CD14-positive monocyte (primary cell): Measurements from ENCODE around the gene ADAM19. TPM values are rescaled to one million over a fixed set of nuclear protein-coding genes. Genes with fewer than 3 reads are reported as not detected.

Experiments
- DNase-seq, 3 donors: peaks; one replicate each; pipeline ENCODE4 v3.0.0-alpha.2; 2011 to 2022
- H2AFZ ChIP-seq: 2 replicates; pipeline ENCODE4 v1.6.0; 2012; ENCODE audit warnings: mild to moderate bottlenecking, low read depth, low read length, inconsistent platforms; ENCODE audit not compliant: insufficient read depth, poor library complexity, severe bottlenecking
- H3K27ac ChIP-seq, 2 donors: 1 replicate in 1 of 2; 2 replicates in 1 of 2; pipeline ENCODE4 v1.5.1; 2012 to 2013; ENCODE audit warnings: low read length in 2 of 2, control low read depth in 1 of 2, inconsistent platforms in 1 of 2, low read depth in 1 of 2, mild to moderate bottlenecking in 1 of 2
- H3K27me3 ChIP-seq, 2 donors: one replicate each; pipeline versions ENCODE4 v1.6.0 to v1.6.1; 2011 to 2013; ENCODE audit warnings: low read length in 2 of 2; ENCODE audit not compliant: control insufficient read depth in 2 of 2, insufficient read depth in 2 of 2
- H3K36me3 ChIP-seq, 2 donors: replicated peaks in 1 of 2; 1 replicate in 1 of 2; 2 replicates in 1 of 2; pipeline versions ENCODE4 v1.5.1 to v1.6.1; 2012 to 2013; ENCODE audit warnings: low read length in 2 of 2, control low read depth in 1 of 2, inconsistent platforms in 1 of 2, mild to moderate bottlenecking in 1 of 2; ENCODE audit not compliant: insufficient read depth in 2 of 2, control insufficient read depth in 1 of 2
- H3K4me1 ChIP-seq, 2 donors: 1 replicate in 1 of 2; 2 replicates in 1 of 2; pipeline versions ENCODE4 v1.5.1 to v1.6.1; 2012 to 2013; ENCODE audit warnings: low read length in 2 of 2, control low read depth in 1 of 2, inconsistent platforms in 1 of 2, mild to moderate bottlenecking in 1 of 2, moderate library complexity in 1 of 2; ENCODE audit not compliant: insufficient read depth in 2 of 2, control insufficient read depth in 1 of 2
- H3K4me2 ChIP-seq: replicated peaks from 2 replicates; pipeline ENCODE3; 2012; ENCODE audit warnings: low read length, moderate library complexity, mild to moderate bottlenecking; ENCODE audit not compliant: poor library complexity, severe bottlenecking; ENCODE audit errors: extremely low read depth
- H3K4me3 ChIP-seq, 3 experiments: fragments of 200-600 bp in 1 of 3; sonication (generic) in 1 of 3; replicated peaks in 1 of 3; 1 replicate in 2 of 3; 2 replicates in 1 of 3; pipeline ENCODE4 v1.5.1; 2011 to 2013; ENCODE audit warnings: low read length in 3 of 3, mild to moderate bottlenecking in 3 of 3, control low read depth in 2 of 3, low read depth in 2 of 3, inconsistent platforms in 1 of 3, moderate library complexity in 1 of 3
- H3K79me2 ChIP-seq: 2 replicates; pipeline ENCODE4 v1.6.0; 2012; ENCODE audit warnings: mild to moderate bottlenecking, control low read depth, inconsistent platforms, low read length, moderate library complexity; ENCODE audit not compliant: insufficient read depth
- H3K9ac ChIP-seq: 2 replicates; pipeline ENCODE4 v1.6.0; 2017; ENCODE audit warnings: low read length, mild to moderate bottlenecking; ENCODE audit not compliant: insufficient read depth, poor library complexity, severe bottlenecking
- H3K9me3 ChIP-seq, 2 donors: replicated peaks in 1 of 2; 1 replicate in 1 of 2; 2 replicates in 1 of 2; pipeline versions ENCODE4 v1.5.1 to v1.6.1; 2012 to 2013; ENCODE audit warnings: low read length in 2 of 2, control low read depth in 1 of 2; ENCODE audit not compliant: control insufficient read depth in 1 of 2, insufficient read depth in 1 of 2
- H4K20me1 ChIP-seq: 2 replicates; pipeline ENCODE4 v1.6.0; 2012; ENCODE audit warnings: mild to moderate bottlenecking, low read length, control low read depth, moderate library complexity; ENCODE audit not compliant: insufficient read depth
- H3K27ac Mint-ChIP-seq, 7 donors: one replicate each; pipeline ENCODE4 v1.8.0; 2020; ENCODE audit warnings: mild to moderate bottlenecking in 7 of 7, mixed read lengths in 7 of 7, moderate library complexity in 6 of 7, inconsistent platforms in 2 of 7
- H3K27me3 Mint-ChIP-seq, 3 donors: one replicate each; pipeline ENCODE4 v1.8.0; 2021 to 2022; ENCODE audit warnings: low read depth in 3 of 3, mild to moderate bottlenecking in 3 of 3, mixed read lengths in 3 of 3, moderate library complexity in 3 of 3, inconsistent platforms in 1 of 3
- H3K36me3 Mint-ChIP-seq, 2 donors: one replicate each; pipeline ENCODE4 v1.8.0; 2020; ENCODE audit warnings: mixed read lengths in 2 of 2, inconsistent platforms in 1 of 2, mild to moderate bottlenecking in 1 of 2
- H3K4me1 Mint-ChIP-seq: one replicate; pipeline ENCODE4 v1.8.0; 2020; ENCODE audit warnings: mild to moderate bottlenecking, mixed read lengths
- H3K4me3 Mint-ChIP-seq, 2 donors: one replicate each; pipeline ENCODE4 v1.8.0; 2020; ENCODE audit warnings: mild to moderate bottlenecking in 2 of 2, mixed read lengths in 2 of 2, moderate library complexity in 1 of 2
- H3K9me3 Mint-ChIP-seq, 7 donors: one replicate each; pipeline ENCODE4 v1.8.0; 2020 to 2022; ENCODE audit warnings: mixed read lengths in 7 of 7, mild to moderate bottlenecking in 6 of 7, moderate library complexity in 6 of 7, inconsistent platforms in 2 of 7
- WGBS: methylation state at CpG from one replicate; pipeline ENCODE4 v1.1.5; 2013; ENCODE audit warnings: missing lambda C conversion rate; ENCODE audit not compliant: insufficient coverage; 5-methylcytosine and 5-hydroxymethylcytosine counted together
- intact Hi-C, 2 donors: fragments of 100-400 bp; cut with micrococcal nuclease; formaldehyde crosslinking; loops; one replicate each; pipeline versions ENCODE4 v1.15.0 to v1.15.1; 2023
- polyA plus RNA-seq, 3 donors: library from polyadenylated mRNA; depleted of rRNA in 1 of 3; unstranded in 2 of 3; stranded (reverse) in 1 of 3; fragments of 300-500 nt in 2 of 3; fragments of >200 nt in 1 of 3; fragmentation: Illumina TruSeq in 2 of 3; gene quantifications; 1 replicate in 2 of 3; 2 replicates in 1 of 3; pipeline ENCODE4 v1.2.3, GENCODE V29; 2012 to 2021
- TF ChIP-seq, protein P1 (sequence below): fragments of 200-600 bp; IDR thresholded peaks from one replicate; pipeline ENCODE4 v1.8.0; 2022; ENCODE audit warnings: antibody characterized with exemption, mild to moderate bottlenecking

The ADAM19 gene
- polyA plus RNA-seq, 3 donors = 3.0 to 12.7 (median 6.2) TPM

DNA sequence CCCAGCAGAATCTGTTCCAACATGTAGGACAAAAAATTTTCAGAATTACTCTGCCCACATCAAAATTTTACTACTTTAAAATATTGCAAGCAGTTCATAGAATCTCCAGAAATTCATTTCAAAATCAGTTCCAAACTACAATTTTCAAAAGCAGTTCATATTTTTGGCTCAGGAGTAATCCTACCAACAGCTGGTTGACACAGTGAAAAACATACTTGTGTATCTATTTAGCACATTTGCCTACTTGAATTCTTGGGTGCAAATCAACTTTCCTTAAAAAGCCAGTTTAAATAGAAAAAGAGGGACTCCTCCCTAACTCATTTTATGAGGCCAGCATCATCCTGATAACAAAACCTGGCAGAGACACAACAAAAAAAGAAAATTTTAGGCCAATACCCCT lies 45.2 kb upstream of the ADAM19 start:
- TF ChIP-seq, protein P1, sequence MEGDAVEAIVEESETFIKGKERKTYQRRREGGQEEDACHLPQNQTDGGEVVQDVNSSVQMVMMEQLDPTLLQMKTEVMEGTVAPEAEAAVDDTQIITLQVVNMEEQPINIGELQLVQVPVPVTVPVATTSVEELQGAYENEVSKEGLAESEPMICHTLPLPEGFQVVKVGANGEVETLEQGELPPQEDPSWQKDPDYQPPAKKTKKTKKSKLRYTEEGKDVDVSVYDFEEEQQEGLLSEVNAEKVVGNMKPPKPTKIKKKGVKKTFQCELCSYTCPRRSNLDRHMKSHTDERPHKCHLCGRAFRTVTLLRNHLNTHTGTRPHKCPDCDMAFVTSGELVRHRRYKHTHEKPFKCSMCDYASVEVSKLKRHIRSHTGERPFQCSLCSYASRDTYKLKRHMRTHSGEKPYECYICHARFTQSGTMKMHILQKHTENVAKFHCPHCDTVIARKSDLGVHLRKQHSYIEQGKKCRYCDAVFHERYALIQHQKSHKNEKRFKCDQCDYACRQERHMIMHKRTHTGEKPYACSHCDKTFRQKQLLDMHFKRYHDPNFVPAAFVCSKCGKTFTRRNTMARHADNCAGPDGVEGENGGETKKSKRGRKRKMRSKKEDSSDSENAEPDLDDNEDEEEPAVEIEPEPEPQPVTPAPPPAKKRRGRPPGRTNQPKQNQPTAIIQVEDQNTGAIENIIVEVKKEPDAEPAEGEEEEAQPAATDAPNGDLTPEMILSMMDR = no peak
- H3K36me3 Mint-ChIP-seq = no peaks in the 10 kb centered on the region
- no peak overlapping the region for H3K27ac ChIP-seq
- H3K4me1 ChIP-seq = peaks cover 3 to 12% of the 10 kb centered on the region in 2 donors
- no peaks in the 10 kb centered on the region for H3K79me2 ChIP-seq
- H3K36me3 ChIP-seq = no peaks in the 10 kb centered on the region
- no peak overlapping the region for H3K9ac ChIP-seq
- no peak overlapping the region for H3K27ac Mint-ChIP-seq
- DNase-seq = no peak
- no peak overlapping the region for H3K4me2 ChIP-seq
- H3K4me1 Mint-ChIP-seq = peaks cover 8% of the 10 kb centered on the region
- H3K4me3 ChIP-seq = no peak overlapping the region
- no peaks in the 10 kb centered on the region for H3K9me3 ChIP-seq
- no peaks in the 10 kb centered on the region for H4K20me1 ChIP-seq
- H3K27me3 Mint-ChIP-seq = peaks cover 0 to 2% (median 1%) of the 10 kb centered on the region in 3 donors
- H3K27me3 ChIP-seq = no peaks in the 10 kb centered on the region
- H3K4me3 Mint-ChIP-seq = no peak overlapping the region
- intact Hi-C loops = no loop called here
- H2AFZ ChIP-seq = no peak overlapping the region
- H3K9me3 Mint-ChIP-seq = peaks cover 0 to 9% (median 0%) of the 10 kb centered on the region in 7 donors

DNA sequence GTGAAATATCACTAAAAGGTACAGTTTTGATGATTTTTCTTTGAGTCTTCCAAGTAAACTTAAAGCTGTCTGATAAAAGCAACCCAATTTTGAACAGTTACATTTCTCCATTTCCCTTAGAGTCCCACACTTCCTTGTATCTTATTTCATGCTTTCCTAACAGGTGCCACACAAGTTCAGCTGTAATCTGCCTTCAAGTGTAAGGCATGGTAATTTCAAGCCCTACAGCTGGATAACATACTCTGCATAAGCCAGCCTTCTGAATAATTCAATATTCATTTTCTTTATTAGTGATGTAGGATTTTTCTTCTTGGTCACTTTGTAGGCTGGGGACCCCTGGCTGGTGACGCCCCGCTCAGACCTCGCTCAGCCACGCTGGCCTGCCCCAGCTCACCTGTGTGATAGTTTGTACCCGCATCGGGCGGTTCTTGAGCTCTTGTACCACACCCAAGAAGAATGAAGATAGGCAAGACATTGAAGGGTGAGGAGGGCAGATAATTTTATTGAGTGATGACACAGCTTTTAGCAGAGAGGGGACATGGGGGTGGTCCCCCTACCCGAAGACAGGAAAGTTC lies 42.7 kb upstream of the ADAM19 start:
- peaks cover 19% of the 10 kb centered on the region for H3K4me1 Mint-ChIP-seq
- no peaks in the 10 kb centered on the region for H4K20me1 ChIP-seq
- H3K27ac Mint-ChIP-seq = peak overlapping the region in 1 of 7 donors; percentile 11
- no peak overlapping the region for H3K4me3 ChIP-seq
- no peak overlapping the region for H3K9ac ChIP-seq
- peaks cover 11 to 20% of the 10 kb centered on the region in 2 donors for H3K4me1 ChIP-seq
- no peak overlapping the region for H3K4me3 Mint-ChIP-seq
- no peak overlapping the region for H3K4me2 ChIP-seq
- no peaks in the 10 kb centered on the region for H3K79me2 ChIP-seq
- TF ChIP-seq, protein P1 = no peak
- peaks cover 0 to 9% (median 0%) of the 10 kb centered on the region in 7 donors for H3K9me3 Mint-ChIP-seq
- 100% methylated on average over 8 of the region's 8 CpGs for WGBS
- H3K9me3 ChIP-seq = no peaks in the 10 kb centered on the region
- intact Hi-C loops = loop anchor here (10.0 kb wide), 2 partner anchors 47 to 53 kb away; no protein-coding TSS in a partner anchor
- H3K36me3 ChIP-seq = no peaks in the 10 kb centered on the region
- no peaks in the 10 kb centered on the region for H3K27me3 ChIP-seq
- no peak for DNase-seq
- H3K36me3 Mint-ChIP-seq = no peaks in the 10 kb centered on the region
- H3K27ac ChIP-seq = no peak overlapping the region
- no peak overlapping the region for H2AFZ ChIP-seq
- peaks cover 0 to 2% (median 1%) of the 10 kb centered on the region in 3 donors for H3K27me3 Mint-ChIP-seq
